ENCODE data around the gene MFSD8. TPM values are rescaled to one million over a fixed set of nuclear protein-coding genes. Genes with fewer than 3 reads are reported as not detected.

The MFSD8 gene
- total RNA-seq, result 15.4 and 18.8 TPM in 2 replicates
- 17.9 and 28.6 TPM in 2 replicates for polyA plus RNA-seq
- 9.1 and 11.2 TPM in 2 replicates for polyA plus RNA-seq (2012)
- 0.82 TPM in 1 of 2 replicates, not detected in the other for polyA minus RNA-seq (ENCODE audit: low replicate concordance)

- H3K9ac ChIP-seq (ENCODE audit: insufficient read depth, low read length), result peak within 1 kb of the TSS; percentile 93
- H3K27me3 ChIP-seq (ENCODE audit: control insufficient read depth, insufficient read depth, low read length), result no peaks in the 10 kb centered on the region
- H3K79me2 ChIP-seq (ENCODE audit: control insufficient read depth, insufficient read depth, low read length), result peaks cover 15% of the 10 kb centered on the region
- DNase-seq (ENCODE audit: low read depth in 2 of 2), result peak; percentile 98 to 99
- peak within 1 kb of the TSS; percentile 46 for H3K4me2 ChIP-seq (ENCODE audit: extremely low read depth, insufficient read depth, low read length)
- H3K4me3 ChIP-seq (replicated peaks in 1 of 4; ENCODE audit: control extremely low read depth in 1 of 4, insufficient read depth in 1 of 4, low read depth in 3 of 4, low read length in 4 of 4), result peak within 1 kb of the TSS; percentile 64 to 97 (median 82)
- peak within 1 kb of the TSS; percentile 98 for H2AFZ ChIP-seq (ENCODE audit: low read length)
- H3K36me3 ChIP-seq (ENCODE audit: control insufficient read depth, insufficient read depth, low read length), result no peaks in the 10 kb centered on the region
- peak; percentile 26 to 49 for TF ChIP-seq CTCF (conservative IDR thresholded peaks at IDR 0.05 in 1 of 2, IDR thresholded peaks at IDR 0.05 in 1 of 2; ENCODE audit: low read depth in 1 of 2, low read length in 2 of 2)
- TF ChIP-seq EZH2 (IDR thresholded peaks at IDR 0.05; ENCODE audit: low read length, missing control alignments), result no peak
- peak within 1 kb of the TSS; percentile 80 for H3K27ac ChIP-seq (ENCODE audit: insufficient read depth, low read length)
- peaks cover 2% of the 10 kb centered on the region for H3K4me1 ChIP-seq (ENCODE audit: control insufficient read depth, extremely low read depth, insufficient read depth, low read length)
- H4K20me1 ChIP-seq (ENCODE audit: control insufficient read depth, extremely low read depth, insufficient read depth, low read length), result no peaks in the 10 kb centered on the region
- H3K9me3 ChIP-seq (ENCODE audit: control insufficient read depth, insufficient read depth, low read depth, low read length), result no peaks in the 10 kb centered on the region
These were observed at the start of gene MFSD8, which contains the start of gene ABHD18 for GRCh38 chr4:127965062-127965802. Gene MFSD8 (minus strand): TSS chr4:127965173. CDS start chr4:127965133, 40 bp downstream. Gene ABHD18 (plus strand): TSS chr4:127965406. CDS start chr4:127982956, 17,550 bp downstream.

GRCh38 chr4:128009428-128009827 lies 44.5 kb upstream of the MFSD8 start:
- H3K4me3 ChIP-seq (replicated peaks in 1 of 4; ENCODE audit: control extremely low read depth in 1 of 4, insufficient read depth in 1 of 4, low read depth in 3 of 4, low read length in 4 of 4), result no peak overlapping the region
- H3K27ac ChIP-seq (ENCODE audit: insufficient read depth, low read length), result no peak overlapping the region
- H3K9me3 ChIP-seq (ENCODE audit: control insufficient read depth, insufficient read depth, low read depth, low read length), result no peaks in the 10 kb centered on the region
- H3K27me3 ChIP-seq (ENCODE audit: control insufficient read depth, insufficient read depth, low read length), result no peaks in the 10 kb centered on the region
- no peak overlapping the region for H3K9ac ChIP-seq (ENCODE audit: insufficient read depth, low read length)
- DNase-seq (ENCODE audit: low read depth in 2 of 2), result no peak
- no peaks in the 10 kb centered on the region for H4K20me1 ChIP-seq (ENCODE audit: control insufficient read depth, extremely low read depth, insufficient read depth, low read length)
- H3K79me2 ChIP-seq (ENCODE audit: control insufficient read depth, insufficient read depth, low read length), result no peaks in the 10 kb centered on the region
- no peaks in the 10 kb centered on the region for H3K36me3 ChIP-seq (ENCODE audit: control insufficient read depth, insufficient read depth, low read length)
- no peaks in the 10 kb centered on the region for H3K4me1 ChIP-seq (ENCODE audit: control insufficient read depth, extremely low read depth, insufficient read depth, low read length)
- H2AFZ ChIP-seq (ENCODE audit: low read length), result no peak overlapping the region
- no peak overlapping the region for H3K4me2 ChIP-seq (ENCODE audit: extremely low read depth, insufficient read depth, low read length)
- no peak for TF ChIP-seq CTCF (conservative IDR thresholded peaks at IDR 0.05 in 1 of 2, IDR thresholded peaks at IDR 0.05 in 1 of 2; ENCODE audit: low read depth in 1 of 2, low read length in 2 of 2)

- no peak overlapping the region for H2AFZ ChIP-seq (ENCODE audit: low read length)
- H3K79me2 ChIP-seq (ENCODE audit: control insufficient read depth, insufficient read depth, low read length), result no peaks in the 10 kb centered on the region
- no peak overlapping the region for H3K4me2 ChIP-seq (ENCODE audit: extremely low read depth, insufficient read depth, low read length)
- no peaks in the 10 kb centered on the region for H4K20me1 ChIP-seq (ENCODE audit: control insufficient read depth, extremely low read depth, insufficient read depth, low read length)
- no peak overlapping the region for H3K9ac ChIP-seq (ENCODE audit: insufficient read depth, low read length)
- DNase-seq (ENCODE audit: low read depth in 2 of 2), result peak; percentile 19 to 68
- no peaks in the 10 kb centered on the region for H3K36me3 ChIP-seq (ENCODE audit: control insufficient read depth, insufficient read depth, low read length)
- H3K4me1 ChIP-seq (ENCODE audit: control insufficient read depth, extremely low read depth, insufficient read depth, low read length), result no peaks in the 10 kb centered on the region
- no peak overlapping the region for H3K4me3 ChIP-seq (replicated peaks in 1 of 4; ENCODE audit: control extremely low read depth in 1 of 4, insufficient read depth in 1 of 4, low read depth in 3 of 4, low read length in 4 of 4)
- TF ChIP-seq EZH2 (IDR thresholded peaks at IDR 0.05; ENCODE audit: low read length, missing control alignments) (no peak), CTCF (conservative IDR thresholded peaks at IDR 0.05 in 1 of 2, IDR thresholded peaks at IDR 0.05 in 1 of 2; ENCODE audit: low read depth in 1 of 2, low read length in 2 of 2) (no peak)
- H3K27ac ChIP-seq (ENCODE audit: insufficient read depth, low read length), result no peak overlapping the region
- no peaks in the 10 kb centered on the region for H3K9me3 ChIP-seq (ENCODE audit: control insufficient read depth, insufficient read depth, low read depth, low read length)
- no peaks in the 10 kb centered on the region for H3K27me3 ChIP-seq (ENCODE audit: control insufficient read depth, insufficient read depth, low read length)
These were observed 41.6 kb upstream of the MFSD8 start for GRCh38 chr4:128006592-128006991.

All from fibroblast of lung (primary cell).